Stimulated activated CD8-positive, alpha-beta memory T cell treated with anti-CD3 and anti-CD28 coated beads, Interleukin-15, amount 100 ng/mL, for 4 hours (primary cell): ENCODE measurements around the gene ELAPOR1.

Experiments used
- DNase-seq, 2 donors: peaks; one replicate each; pipeline ENCODE4 v3.0.0-alpha.2; 2020; ENCODE audit warnings: low read depth in 2 of 2

The ELAPOR1 gene, protein sequence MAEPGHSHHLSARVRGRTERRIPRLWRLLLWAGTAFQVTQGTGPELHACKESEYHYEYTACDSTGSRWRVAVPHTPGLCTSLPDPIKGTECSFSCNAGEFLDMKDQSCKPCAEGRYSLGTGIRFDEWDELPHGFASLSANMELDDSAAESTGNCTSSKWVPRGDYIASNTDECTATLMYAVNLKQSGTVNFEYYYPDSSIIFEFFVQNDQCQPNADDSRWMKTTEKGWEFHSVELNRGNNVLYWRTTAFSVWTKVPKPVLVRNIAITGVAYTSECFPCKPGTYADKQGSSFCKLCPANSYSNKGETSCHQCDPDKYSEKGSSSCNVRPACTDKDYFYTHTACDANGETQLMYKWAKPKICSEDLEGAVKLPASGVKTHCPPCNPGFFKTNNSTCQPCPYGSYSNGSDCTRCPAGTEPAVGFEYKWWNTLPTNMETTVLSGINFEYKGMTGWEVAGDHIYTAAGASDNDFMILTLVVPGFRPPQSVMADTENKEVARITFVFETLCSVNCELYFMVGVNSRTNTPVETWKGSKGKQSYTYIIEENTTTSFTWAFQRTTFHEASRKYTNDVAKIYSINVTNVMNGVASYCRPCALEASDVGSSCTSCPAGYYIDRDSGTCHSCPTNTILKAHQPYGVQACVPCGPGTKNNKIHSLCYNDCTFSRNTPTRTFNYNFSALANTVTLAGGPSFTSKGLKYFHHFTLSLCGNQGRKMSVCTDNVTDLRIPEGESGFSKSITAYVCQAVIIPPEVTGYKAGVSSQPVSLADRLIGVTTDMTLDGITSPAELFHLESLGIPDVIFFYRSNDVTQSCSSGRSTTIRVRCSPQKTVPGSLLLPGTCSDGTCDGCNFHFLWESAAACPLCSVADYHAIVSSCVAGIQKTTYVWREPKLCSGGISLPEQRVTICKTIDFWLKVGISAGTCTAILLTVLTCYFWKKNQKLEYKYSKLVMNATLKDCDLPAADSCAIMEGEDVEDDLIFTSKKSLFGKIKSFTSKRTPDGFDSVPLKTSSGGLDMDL

DNA sequence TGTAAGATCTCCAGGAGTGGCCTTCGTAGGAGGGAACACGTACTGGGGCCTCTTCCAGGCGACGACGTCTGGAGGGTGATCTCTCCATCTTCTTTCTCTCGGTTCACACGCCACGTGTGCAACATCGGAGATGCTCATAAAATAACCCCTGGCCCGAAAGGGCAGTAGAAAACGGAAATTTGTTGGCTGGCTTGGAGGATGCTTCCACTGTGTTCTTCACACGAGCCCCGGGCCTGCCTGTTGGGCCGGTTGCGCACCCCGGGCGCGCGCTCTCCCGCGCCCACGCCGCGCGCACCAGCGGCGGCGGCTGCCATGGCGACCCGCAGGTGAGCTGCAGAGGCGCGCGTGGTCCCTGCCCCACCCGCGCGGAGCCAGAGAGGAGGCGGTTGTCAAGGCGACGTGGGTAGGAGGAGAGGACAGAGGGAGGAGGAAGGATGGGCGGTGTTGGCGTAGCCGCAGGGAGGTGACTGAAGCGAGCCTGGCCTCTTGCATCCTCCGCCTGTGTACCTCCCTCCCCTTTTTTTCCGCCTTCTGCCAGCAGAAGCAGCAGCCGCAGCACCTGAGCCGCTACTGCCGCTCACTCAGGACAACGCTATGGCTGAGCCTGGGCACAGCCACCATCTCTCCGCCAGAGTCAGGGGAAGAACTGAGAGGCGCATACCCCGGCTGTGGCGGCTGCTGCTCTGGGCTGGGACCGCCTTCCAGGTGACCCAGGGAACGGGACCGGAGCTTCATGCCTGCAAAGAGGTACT lies at the start of gene ELAPOR1:
Gene ELAPOR1 (plus strand): TSS at position 526 of the 752 bp plus-strand sequence. CDS start 69 bp downstream, at position 595.
- DNase-seq = peak; percentile 85 to 92

DNA sequence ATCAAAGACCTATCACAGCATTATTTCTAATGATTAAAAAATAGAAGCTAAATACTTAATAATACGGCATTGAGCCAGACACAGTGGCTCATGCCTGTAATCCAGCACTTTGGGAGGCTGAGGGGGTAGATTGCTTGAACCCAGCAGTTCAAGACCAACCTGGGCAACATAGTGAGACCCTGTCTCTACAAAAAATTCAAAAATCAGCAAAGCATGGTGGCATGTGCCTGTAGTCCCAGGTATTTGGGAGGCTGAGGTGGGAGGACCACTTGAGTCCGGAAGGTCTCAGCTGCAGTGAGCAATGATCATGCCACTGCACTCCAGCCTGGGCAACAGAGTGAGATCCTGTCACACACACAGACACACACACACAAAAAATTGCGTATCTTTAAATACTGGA lies 48.8 kb upstream of the ELAPOR1 start:
- no peak for DNase-seq

- no peak for DNase-seq
Measured at GRCh38 chr1:109067883-109068282, 46.0 kb upstream of the ELAPOR1 start.

DNA sequence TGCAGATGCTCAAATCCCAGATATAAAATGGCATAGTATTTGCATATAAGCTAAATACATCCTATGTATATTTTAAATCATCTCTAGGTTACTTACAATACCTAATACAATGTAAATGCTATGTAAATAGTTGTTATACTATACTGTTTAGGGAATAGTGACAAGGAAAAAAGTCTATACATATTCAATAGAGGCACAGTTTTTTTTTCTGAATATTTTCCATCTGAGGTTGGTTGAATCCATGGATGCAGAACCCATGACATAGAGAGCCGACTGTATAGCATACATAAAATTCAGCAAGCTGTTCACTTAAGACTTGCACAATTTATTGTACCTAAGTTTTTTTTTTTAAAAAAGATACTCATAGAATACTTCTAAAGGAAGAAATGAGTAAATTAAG lies 44.6 kb upstream of the ELAPOR1 start:
- no peak for DNase-seq

- DNase-seq = peak; percentile 71 to 74
Measured at GRCh38 chr1:109075531-109076490, 38.1 kb upstream of the ELAPOR1 start, which contains the start of gene TAF13. Gene TAF13, minus strand, starts transcription at chr1:109076003. Its CDS starts 56 bp downstream, at chr1:109075947.

GRCh38 chr1:109078317-109078716 lies 35.6 kb upstream of the ELAPOR1 start:
- no peak for DNase-seq

DNA sequence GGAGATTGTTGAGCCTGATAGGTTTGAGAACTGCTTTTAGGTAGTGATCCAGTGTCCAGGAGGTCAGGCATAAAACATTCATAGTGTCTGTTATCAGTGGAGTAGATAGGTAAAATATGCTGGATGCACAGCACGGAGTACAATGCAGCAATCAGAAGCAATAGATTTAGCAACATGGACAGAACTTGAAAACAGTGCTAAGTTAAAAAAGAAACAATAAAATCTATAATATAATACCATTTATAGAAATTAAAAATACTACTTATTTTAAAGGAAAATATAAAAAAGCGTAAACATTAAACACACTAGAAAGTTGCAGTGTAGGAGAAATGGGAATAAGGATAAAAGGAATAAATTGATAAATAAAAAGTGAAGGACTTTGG lies 34.7 kb upstream of the ELAPOR1 start:
- no peak for DNase-seq

DNA sequence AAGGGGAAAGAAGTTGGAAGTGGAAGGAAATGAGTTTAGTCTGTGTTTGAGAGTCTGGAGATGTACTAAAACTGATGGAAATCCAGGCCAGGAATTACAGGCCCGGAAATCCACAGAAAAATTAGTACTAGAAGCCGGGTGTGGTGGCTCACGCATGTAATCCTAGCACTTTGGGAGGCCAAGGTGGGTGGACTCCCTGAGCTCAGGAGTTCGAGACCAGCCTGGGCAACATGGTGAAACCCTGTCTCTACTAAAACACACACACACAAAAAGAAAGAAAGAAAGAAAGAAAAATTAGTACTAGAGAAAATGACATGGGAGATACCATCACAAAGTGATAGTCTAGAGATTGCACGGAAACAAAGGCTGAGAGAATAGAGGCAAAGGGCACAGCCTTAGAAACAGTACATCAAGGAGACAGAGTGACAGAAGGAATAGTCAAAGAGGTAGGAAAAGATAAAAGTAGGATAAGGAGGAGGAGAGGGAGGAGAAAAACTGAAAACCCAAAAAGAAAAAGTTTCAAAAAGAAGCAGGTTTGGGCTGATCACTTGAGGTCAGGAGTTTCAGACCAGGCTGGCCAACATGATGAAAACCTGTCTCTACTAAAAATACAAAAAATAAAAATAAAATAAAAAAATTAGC lies 33.4 kb upstream of the ELAPOR1 start:
- no peak for DNase-seq

DNA sequence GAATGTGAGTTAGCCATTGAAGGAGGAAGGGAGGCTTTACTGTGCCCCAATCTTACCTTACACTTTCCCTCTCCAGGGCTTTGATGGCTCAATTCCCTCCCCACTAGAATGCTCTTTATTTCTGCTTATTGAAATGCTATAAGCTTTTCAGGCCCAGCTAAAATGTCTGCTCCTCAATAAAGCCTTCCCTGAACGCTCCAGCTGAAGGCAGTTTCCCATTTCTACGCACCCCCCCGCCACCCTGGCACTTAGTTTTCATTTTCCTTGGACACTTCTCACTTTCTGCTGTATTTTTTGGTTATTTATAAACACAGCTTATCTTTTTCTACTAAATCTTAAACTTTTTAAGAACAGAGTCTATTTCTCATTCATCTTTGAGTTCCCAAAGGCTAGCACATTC lies 30.4 kb upstream of the ELAPOR1 start:
- DNase-seq = no peak

- DNase-seq = no peak
Measured at GRCh38 chr1:109083923-109084322, 30.0 kb upstream of the ELAPOR1 start.

- no peak for DNase-seq
Measured at GRCh38 chr1:109084563-109085517, 29.1 kb upstream of the ELAPOR1 start.

- DNase-seq = no peak
Measured at GRCh38 chr1:109089242-109090015, 24.5 kb upstream of the ELAPOR1 start.

DNA sequence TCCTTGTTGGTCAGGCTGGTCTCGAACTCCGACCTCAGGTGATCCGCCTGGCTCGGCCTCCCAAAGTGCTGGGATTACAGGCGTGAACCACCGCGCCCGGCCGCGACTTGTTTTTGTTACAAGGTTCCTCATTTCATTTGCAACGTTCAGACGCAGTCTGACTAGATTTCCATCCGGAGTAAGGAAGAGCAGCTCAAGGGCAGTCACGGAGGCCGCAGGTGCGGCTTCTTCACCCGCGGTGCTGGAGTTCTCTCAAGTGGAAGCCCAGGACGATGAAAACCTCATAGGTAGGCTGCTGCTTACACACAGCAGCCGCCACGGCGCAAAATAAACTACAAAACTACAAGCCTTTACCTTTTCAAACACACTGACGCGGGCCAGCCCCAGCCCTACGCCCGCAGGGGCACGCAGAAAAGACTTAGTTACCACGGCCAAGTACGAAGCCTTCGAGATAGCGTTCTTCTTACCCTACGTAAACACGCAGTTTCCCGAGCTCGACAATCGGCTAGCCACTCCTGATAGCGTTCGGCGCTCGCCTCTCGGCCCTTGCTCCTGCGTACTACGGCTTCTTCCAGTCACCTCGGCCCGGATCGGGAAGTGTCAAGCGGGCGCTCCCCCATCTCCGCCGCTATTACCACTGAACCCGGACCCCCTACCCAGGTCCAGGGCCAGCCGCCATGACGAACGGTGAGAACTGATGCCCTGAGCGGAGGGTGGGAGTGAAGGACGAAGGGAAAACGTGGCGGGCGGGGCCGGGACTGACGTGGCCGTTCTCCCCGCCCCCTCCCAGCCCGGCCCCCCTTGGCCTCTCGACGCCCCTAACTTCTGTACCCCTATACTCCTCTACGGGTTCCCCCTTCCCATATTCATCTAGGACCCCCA lies 23.5 kb upstream of the ELAPOR1 start, which contains the start of gene TMEM167B:
Gene TMEM167B (plus strand): TSS at position 569 of the 882 bp plus-strand sequence. CDS start 109 bp downstream, at position 678.
- peak; percentile 69 to 75 for DNase-seq

DNA sequence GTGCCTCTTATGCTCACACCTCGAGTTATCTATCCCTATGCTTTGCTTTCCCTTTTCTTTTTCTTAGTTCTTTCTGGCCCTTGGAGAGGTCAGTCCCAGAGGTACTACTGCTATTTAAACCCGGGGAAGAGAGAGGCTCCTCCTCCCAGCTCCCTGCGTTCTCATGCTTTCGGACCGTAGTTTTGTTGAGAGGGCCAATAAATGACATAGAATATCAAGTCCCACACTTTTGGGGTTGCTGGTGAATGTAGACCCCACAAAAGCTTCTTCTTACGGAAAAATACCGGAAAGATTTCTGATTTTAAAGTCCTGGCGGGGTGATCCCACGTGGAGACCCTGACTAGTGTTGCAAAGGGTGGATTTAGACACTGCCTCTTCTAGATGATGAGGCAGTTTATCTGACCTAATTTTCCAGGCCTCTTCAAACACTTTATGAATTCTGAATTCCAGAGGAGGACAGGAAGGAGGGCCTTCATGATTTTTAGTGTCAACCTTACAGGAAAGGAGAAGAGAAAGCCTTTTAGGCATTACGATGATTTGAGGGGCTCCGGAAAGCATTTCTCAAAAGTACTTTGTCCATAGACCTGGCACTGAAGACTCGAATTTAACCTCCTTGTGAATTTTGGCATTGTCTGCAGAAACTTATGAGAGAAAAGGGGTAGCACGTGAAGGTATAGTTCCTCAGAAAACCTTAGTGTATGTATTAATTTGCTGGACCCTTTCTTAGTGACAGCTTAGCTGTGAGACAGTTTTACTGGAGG lies 22.7 kb upstream of the ELAPOR1 start:
- DNase-seq = no peak

DNA sequence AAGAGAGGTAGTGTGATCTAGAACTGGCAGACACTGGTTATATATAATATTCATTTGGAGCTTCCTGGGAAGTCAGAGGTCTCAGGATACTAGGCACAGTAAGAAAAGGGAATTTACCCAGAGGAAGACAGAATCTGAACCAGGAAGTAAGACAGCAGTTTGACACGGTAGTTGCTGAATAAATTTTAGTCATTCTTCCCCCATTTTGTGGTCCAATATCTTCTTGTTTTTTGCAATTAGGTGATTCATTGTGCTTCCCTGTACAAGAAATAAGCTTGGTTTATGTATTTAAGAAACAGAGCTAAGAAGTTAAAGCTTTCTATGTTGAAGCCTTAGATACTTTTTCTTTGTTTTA lies 22.1 kb upstream of the ELAPOR1 start:
- DNase-seq = no peak

DNA sequence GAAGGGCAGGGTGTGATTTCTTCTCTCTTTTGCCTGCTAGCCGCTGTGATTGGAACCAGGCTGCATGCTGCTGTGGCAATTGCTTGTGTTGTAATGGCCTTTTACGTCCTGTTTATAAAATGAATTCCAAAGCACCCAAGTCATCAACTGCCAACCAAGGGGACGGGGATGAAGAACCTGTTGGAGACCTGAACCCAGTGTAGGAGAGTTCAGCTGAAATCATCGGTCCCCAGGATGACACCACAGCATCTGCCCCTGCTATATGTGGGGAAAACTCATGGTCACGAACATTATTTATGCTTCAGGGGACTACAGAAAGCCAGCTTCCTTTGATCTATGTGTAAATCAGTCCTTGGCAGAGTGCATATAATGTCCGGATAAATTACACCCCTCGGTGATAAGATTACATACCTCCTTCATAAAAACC lies 19.5 kb upstream of the ELAPOR1 start:
- DNase-seq = no peak
